ENCODE results near the gene AIRE. TPM values are rescaled to one million over a fixed set of nuclear protein-coding genes. Genes with fewer than 3 reads are reported as not detected.
A peak's percentile ranks its signal among the peaks of the same experiment; 100 is the strongest.

AIRE gene
- total RNA-seq, 2 experiments from 2014 or later: not detected

DNA sequence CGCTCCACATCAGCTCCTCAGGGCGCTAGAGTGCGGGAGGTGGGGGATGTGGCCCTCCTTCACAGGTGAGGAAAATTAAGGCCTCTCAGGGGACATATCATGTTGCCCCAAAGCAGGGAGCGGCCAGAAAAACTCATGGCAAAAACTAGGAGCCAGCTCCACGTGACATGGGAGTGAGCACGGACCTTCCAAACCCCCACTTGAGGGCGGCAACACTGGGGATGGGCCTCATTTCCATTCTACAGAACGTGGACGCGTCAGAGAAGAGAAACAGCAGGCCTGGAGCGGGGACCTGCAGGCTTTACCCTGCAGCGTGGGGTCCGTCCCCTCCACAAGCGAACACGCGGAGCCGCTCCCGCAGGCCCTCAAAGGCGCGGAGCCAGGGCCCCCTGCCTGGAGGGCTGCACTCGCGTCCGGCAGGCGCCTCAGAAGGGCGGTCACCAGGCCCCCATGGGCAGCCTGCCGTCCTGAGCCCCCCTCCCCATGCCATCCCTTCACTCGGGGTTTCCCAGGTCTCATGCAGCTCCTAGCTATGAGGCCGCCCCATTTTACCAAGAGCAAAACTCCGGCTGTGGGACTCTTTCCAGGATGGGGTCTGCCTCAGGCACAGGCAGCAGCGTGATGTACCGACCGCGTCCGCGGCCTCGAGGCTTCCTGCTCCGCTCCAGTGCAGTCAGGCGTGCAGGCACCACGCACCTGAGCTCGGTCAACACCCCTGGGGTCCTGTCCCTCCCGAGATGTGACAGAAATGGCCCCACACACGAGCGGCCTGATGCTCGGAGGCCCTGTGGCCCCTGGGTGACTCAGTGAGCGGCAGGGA lies 48.0 kb downstream of the AIRE start:
- Mint-ChIP-seq H3K4me3 (no peak overlapping the region), H3K27me3 (no peaks in the 10 kb centered on the region), H3K9me3 (no peaks in the 10 kb centered on the region), H3K27ac (no peak overlapping the region), H3K4me1 (ENCODE audit: low read depth) (peaks cover 4% of the 10 kb centered on the region), H3K36me3 (ENCODE audit: low read depth) (peaks cover 3% of the 10 kb centered on the region)
- intact Hi-C loops (cut with micrococcal nuclease): no loop called here
- TF ChIP-seq, protein P1, sequence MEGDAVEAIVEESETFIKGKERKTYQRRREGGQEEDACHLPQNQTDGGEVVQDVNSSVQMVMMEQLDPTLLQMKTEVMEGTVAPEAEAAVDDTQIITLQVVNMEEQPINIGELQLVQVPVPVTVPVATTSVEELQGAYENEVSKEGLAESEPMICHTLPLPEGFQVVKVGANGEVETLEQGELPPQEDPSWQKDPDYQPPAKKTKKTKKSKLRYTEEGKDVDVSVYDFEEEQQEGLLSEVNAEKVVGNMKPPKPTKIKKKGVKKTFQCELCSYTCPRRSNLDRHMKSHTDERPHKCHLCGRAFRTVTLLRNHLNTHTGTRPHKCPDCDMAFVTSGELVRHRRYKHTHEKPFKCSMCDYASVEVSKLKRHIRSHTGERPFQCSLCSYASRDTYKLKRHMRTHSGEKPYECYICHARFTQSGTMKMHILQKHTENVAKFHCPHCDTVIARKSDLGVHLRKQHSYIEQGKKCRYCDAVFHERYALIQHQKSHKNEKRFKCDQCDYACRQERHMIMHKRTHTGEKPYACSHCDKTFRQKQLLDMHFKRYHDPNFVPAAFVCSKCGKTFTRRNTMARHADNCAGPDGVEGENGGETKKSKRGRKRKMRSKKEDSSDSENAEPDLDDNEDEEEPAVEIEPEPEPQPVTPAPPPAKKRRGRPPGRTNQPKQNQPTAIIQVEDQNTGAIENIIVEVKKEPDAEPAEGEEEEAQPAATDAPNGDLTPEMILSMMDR (IDR thresholded peaks at IDR 0.05): no peak
- ChIA-PET CTCF (interaction anchor here (1.2 kb wide), 1 partner anchor 36 kb away, joined by 3 read pairs; no protein-coding TSS in a partner anchor), POLR2A (interaction anchor here (0.8 to 2.0 kb wide), 3 partner anchors 11 to 18 kb away, joined by 4 to 7 read pairs (median 4); no protein-coding TSS in a partner anchor)
- DNase-seq (no peak), ATAC-seq (no peak)

DNA sequence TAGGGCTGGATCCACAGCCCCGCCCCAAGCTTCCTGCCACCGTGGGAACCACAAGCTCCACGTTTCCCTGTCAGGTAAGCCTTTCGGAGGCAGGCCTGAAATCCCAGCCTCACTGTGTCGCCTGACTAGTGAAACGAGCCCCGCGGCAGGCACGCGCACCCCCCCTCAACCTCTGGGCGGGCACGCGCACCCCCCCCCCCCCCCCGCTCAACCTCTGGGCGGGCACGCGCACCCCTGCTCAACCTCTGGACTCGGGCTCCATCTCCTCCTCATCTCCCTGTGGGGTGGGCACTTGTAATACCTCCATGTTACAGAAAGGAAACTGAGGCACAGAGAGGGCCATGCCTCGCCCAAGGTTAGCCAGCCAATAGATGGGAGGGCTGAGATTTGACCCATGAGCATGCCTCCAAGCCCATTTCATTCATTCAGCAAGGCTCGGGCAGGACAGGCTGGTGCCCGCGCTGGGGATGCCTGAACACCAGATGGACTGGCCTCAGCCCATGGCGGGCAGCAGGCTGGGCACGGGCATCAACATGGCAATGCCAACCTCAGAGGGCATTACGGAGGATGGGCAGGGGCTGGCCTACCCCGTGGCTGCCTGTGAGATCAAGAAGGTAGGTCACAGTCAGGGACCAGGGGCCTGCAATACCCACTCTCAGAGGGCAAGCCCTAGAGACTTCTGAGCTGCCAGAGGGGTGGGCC lies 48.8 kb downstream of the AIRE start:
- TF ChIP-seq, protein P1 (IDR thresholded peaks at IDR 0.05): no peak
- DNase-seq (no peak), ATAC-seq (no peak)
- peaks cover 4% of the 10 kb centered on the region for H3K4me1 Mint-ChIP-seq (ENCODE audit: low read depth)
- no peak overlapping the region for H3K27ac Mint-ChIP-seq
- H3K36me3 Mint-ChIP-seq (ENCODE audit: low read depth): peaks cover 3% of the 10 kb centered on the region
- no peak overlapping the region for H3K4me3 Mint-ChIP-seq
- no peaks in the 10 kb centered on the region for H3K27me3 Mint-ChIP-seq
- ChIA-PET CTCF (interaction anchor here (1.2 kb wide), 1 partner anchor 37 kb away, joined by 3 read pairs; no protein-coding TSS in a partner anchor), POLR2A (interaction anchor here (0.8 to 2.0 kb wide), 3 partner anchors 12 to 19 kb away, joined by 4 to 7 read pairs (median 4); no protein-coding TSS in a partner anchor)
- H3K9me3 Mint-ChIP-seq: no peaks in the 10 kb centered on the region
- intact Hi-C loops (cut with micrococcal nuclease): no loop called here

DNA sequence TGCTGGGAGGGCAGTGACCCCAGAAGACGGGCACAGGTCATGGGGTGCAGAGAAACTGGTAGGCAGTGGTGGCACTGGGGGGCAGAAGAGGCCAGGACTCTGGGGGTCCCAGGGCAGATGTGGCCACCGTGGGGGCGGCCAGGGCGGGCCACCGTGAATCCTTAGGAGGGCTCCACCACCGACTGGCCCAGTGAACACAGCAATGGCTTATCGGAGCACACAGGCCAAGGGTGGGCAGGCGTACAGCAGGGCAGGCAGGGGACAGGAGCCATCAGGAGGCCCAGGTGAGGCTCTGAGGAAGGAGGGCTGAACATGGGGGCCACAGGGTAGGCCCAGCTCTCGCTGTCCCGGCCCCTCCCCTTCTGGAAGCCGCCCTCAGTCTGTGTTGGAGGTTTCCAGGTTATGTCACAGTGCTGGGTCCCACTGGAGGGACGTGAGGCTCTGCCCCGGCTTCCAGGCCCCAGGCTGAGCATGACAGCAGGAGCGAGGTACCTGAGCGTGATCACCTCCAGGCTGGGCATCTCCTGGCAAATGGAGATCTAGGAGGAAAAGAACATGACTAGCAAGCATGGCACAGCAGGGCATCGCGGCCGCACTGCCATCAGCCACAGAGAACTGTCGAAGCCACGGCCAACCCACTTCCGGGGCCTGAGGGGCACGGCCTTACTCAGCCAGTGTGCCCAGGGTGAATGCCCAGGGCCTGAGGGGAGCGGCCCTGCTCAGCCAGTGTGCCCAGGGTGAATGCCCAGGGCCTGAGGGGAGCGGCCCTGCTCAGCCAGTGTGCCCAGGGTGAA lies 49.8 kb downstream of the AIRE start:
- H3K27ac Mint-ChIP-seq: no peak overlapping the region
- ATAC-seq (no peak), DNase-seq (no peak)
- POLR2A ChIA-PET: no interaction called here
- intact Hi-C loops (cut with micrococcal nuclease): no loop called here
- TF ChIP-seq, protein P1 (IDR thresholded peaks at IDR 0.05): no peak
- H3K9me3 Mint-ChIP-seq: no peaks in the 10 kb centered on the region
- H3K36me3 Mint-ChIP-seq (ENCODE audit: low read depth): peaks cover 3% of the 10 kb centered on the region
- peaks cover 11% of the 10 kb centered on the region for H3K4me1 Mint-ChIP-seq (ENCODE audit: low read depth)
- no peak overlapping the region for H3K4me3 Mint-ChIP-seq
- H3K27me3 Mint-ChIP-seq: no peaks in the 10 kb centered on the region
- CTCF ChIA-PET: no interaction called here

DNA sequence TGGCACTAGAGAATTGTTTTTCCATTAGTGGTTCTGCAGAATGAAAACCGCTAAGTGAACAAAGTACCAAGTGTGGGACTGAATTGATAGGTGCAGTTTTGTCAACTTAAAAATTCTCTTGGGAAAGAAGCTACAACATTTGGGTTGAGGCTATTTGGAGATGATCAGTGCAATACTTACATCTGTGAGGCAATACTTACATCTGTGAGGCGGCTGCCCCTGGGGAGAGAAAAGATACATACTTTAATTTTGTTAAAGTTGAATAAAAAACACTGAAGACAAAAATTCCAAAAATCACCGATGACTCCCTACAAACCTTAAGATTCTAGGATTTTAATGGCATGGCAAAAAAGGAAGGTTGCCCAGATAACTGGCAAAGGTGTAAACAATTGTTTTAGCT lies 51.8 kb downstream of the AIRE start:
- no peak for DNase-seq
- CTCF ChIA-PET: interaction anchor here (1.5 kb wide), 1 partner anchor 40 kb away, joined by 3 read pairs; no protein-coding TSS in a partner anchor
- TF ChIP-seq, protein P1 (IDR thresholded peaks at IDR 0.05): no peak
- H3K4me1 Mint-ChIP-seq (ENCODE audit: low read depth): peaks cover 14% of the 10 kb centered on the region
- intact Hi-C loops (cut with micrococcal nuclease): no loop called here
- ATAC-seq: no peak
- H3K36me3 Mint-ChIP-seq (ENCODE audit: low read depth): peaks cover 3% of the 10 kb centered on the region
- peak overlapping the region; percentile 62 for H3K27ac Mint-ChIP-seq
- H3K27me3 Mint-ChIP-seq: no peaks in the 10 kb centered on the region
- H3K4me3 Mint-ChIP-seq: no peak overlapping the region
- H3K9me3 Mint-ChIP-seq: no peaks in the 10 kb centered on the region
- POLR2A ChIA-PET: interaction anchor here (0.6 to 1.9 kb wide), 3 partner anchors 8 to 11 kb away, joined by 3 to 11 read pairs (median 5); no protein-coding TSS in a partner anchor

Measured in activated CD8-positive, alpha-beta T cell treated with anti-CD3 and anti-CD28 coated beads for 36 hours (primary cell).